Neural progenitor cell (in vitro differentiated cells): ENCODE data around the gene LSM10. TPM values are rescaled to one million over a fixed set of nuclear protein-coding genes. Genes with fewer than 3 reads are reported as not detected.

Experiments used
- DNase-seq: peaks from one replicate; pipeline ENCODE4 v3.0.0-alpha.2; 2016; ENCODE audit warnings: low spot score
- H2AFZ ChIP-seq: fragments of 200-600 bp; sonication (generic); replicated peaks from 2 replicates; pipeline ENCODE4 v1.6.1; 2016; ENCODE audit warnings: antibody characterized with exemption
- H3F3A ChIP-seq: fragments of 200-600 bp; sonication (generic); 2 replicates; pipeline ENCODE4 v1.6.1; 2016; ENCODE audit warnings: antibody characterized with exemption, low read depth
- H3K27ac ChIP-seq: fragments of 200-600 bp; sonication (generic); 2 replicates; pipeline ENCODE4 v1.5.1; 2016; ENCODE audit warnings: mild to moderate bottlenecking
- H3K27me3 ChIP-seq: fragments of 200-600 bp; sonication (generic); 2 replicates; pipeline ENCODE4 v1.6.1; 2016; ENCODE audit warnings: mild to moderate bottlenecking, moderate library complexity
- H3K36me3 ChIP-seq: fragments of 200-600 bp; sonication (generic); 2 replicates; pipeline ENCODE4 v1.5.1; 2016
- H3K4me1 ChIP-seq: fragments of 200-600 bp; sonication (generic); 2 replicates; pipeline ENCODE4 v1.6.1; 2016; ENCODE audit warnings: mixed run types
- H3K4me2 ChIP-seq: fragments of 200-600 bp; sonication (generic); 2 replicates; pipeline ENCODE4 v1.6.1; 2016
- H3K4me3 ChIP-seq: fragments of 200-600 bp; sonication (generic); 2 replicates; pipeline ENCODE4 v1.5.1; 2016
- H3K79me2 ChIP-seq: fragments of 200-600 bp; sonication (generic); 2 replicates; pipeline ENCODE4 v1.6.1; 2016; ENCODE audit warnings: low read depth
- H3K9ac ChIP-seq: fragments of 200-600 bp; sonication (generic); 2 replicates; pipeline ENCODE4 v1.6.1; 2016
- H3K9me3 ChIP-seq: fragments of 200-600 bp; sonication (generic); 2 replicates; pipeline ENCODE4 v1.5.1; 2016; ENCODE audit warnings: low read depth
- H4K20me1 ChIP-seq: fragments of 200-600 bp; sonication (generic); 2 replicates; pipeline ENCODE4 v1.6.1; 2016; ENCODE audit warnings: low read depth
- H3K27ac Mint-ChIP-seq: 3 replicates; pipeline ENCODE4 v1.8.0; 2021; ENCODE audit warnings: mixed read lengths
- H3K27me3 Mint-ChIP-seq: 2 replicates; pipeline ENCODE4 v1.8.0; 2022; ENCODE audit warnings: low read depth, mild to moderate bottlenecking, inconsistent platforms, moderate library complexity, mixed read lengths; ENCODE audit not compliant: insufficient read depth
- H3K36me3 Mint-ChIP-seq: 3 replicates; pipeline ENCODE4 v1.8.0; 2021; ENCODE audit warnings: mixed read lengths
- H3K4me1 Mint-ChIP-seq: 3 replicates; pipeline ENCODE4 v1.8.0; 2021; ENCODE audit warnings: mixed read lengths
- H3K4me3 Mint-ChIP-seq: 3 replicates; pipeline ENCODE4 v1.8.0; 2021; ENCODE audit warnings: mild to moderate bottlenecking, moderate library complexity, mixed read lengths
- H3K9me3 Mint-ChIP-seq: 3 replicates; pipeline ENCODE4 v1.8.0; 2020; ENCODE audit warnings: mixed read lengths
- EZH2 ChIP-seq: fragments of 200-600 bp; sonication (generic); IDR thresholded peaks from 2 replicates; pipeline ENCODE4 v1.6.1; 2017; ENCODE audit warnings: antibody characterized with exemption, mild to moderate bottlenecking, moderate library complexity
- EZH2phosphoT487 ChIP-seq: fragments of 200-600 bp; sonication (generic); IDR thresholded peaks from 2 replicates; pipeline ENCODE4 v1.6.1; 2017; ENCODE audit warnings: antibody characterized with exemption
- total RNA-seq: library from RNA; depleted of rRNA; stranded (reverse); fragments of >200 nt; gene quantifications from 2 replicates; pipeline ENCODE4 v1.2.3, GENCODE V29; 2015; ENCODE audit warnings: low replicate concordance
- TF ChIP-seq, protein P1 (sequence below): fragments of 200-600 bp; sonication (generic); IDR thresholded peaks from 2 replicates; pipeline ENCODE4 v1.5.1; 2017; ENCODE audit warnings: antibody characterized with exemption, mild to moderate bottlenecking

The LSM10 gene
- total RNA-seq, 1 donor from 2014 or later: 8.6 TPM

- no peak overlapping the region for H2AFZ ChIP-seq
- peaks cover 19% of the 10 kb centered on the region for H3K36me3 Mint-ChIP-seq
- no peak overlapping the region for H3K27ac ChIP-seq
- H3K27me3 Mint-ChIP-seq: peaks cover 3% of the 10 kb centered on the region
- H3K4me1 ChIP-seq: no peaks in the 10 kb centered on the region
- H3F3A ChIP-seq: no peaks in the 10 kb centered on the region
- no peaks in the 10 kb centered on the region for H3K4me1 Mint-ChIP-seq
- no peak overlapping the region for H3K4me2 ChIP-seq
- H3K79me2 ChIP-seq: no peaks in the 10 kb centered on the region
- no peak overlapping the region for H3K27ac Mint-ChIP-seq
- no peak overlapping the region for H3K4me3 ChIP-seq
- no peaks in the 10 kb centered on the region for H3K9me3 ChIP-seq
- H3K27me3 ChIP-seq: no peaks in the 10 kb centered on the region
- H3K9ac ChIP-seq: no peak overlapping the region
- TF ChIP-seq EZH2phosphoT487 (no peak), EZH2 (no peak)
- TF ChIP-seq, protein P1, sequence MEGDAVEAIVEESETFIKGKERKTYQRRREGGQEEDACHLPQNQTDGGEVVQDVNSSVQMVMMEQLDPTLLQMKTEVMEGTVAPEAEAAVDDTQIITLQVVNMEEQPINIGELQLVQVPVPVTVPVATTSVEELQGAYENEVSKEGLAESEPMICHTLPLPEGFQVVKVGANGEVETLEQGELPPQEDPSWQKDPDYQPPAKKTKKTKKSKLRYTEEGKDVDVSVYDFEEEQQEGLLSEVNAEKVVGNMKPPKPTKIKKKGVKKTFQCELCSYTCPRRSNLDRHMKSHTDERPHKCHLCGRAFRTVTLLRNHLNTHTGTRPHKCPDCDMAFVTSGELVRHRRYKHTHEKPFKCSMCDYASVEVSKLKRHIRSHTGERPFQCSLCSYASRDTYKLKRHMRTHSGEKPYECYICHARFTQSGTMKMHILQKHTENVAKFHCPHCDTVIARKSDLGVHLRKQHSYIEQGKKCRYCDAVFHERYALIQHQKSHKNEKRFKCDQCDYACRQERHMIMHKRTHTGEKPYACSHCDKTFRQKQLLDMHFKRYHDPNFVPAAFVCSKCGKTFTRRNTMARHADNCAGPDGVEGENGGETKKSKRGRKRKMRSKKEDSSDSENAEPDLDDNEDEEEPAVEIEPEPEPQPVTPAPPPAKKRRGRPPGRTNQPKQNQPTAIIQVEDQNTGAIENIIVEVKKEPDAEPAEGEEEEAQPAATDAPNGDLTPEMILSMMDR: no peak
- DNase-seq: no peak
- H3K9me3 Mint-ChIP-seq: no peaks in the 10 kb centered on the region
- no peak overlapping the region for H3K4me3 Mint-ChIP-seq
- no peaks in the 10 kb centered on the region for H4K20me1 ChIP-seq
- H3K36me3 ChIP-seq: no peaks in the 10 kb centered on the region
Measured at GRCh38 chr1:36433102-36433501, 35.4 kb upstream of the LSM10 start.

DNA sequence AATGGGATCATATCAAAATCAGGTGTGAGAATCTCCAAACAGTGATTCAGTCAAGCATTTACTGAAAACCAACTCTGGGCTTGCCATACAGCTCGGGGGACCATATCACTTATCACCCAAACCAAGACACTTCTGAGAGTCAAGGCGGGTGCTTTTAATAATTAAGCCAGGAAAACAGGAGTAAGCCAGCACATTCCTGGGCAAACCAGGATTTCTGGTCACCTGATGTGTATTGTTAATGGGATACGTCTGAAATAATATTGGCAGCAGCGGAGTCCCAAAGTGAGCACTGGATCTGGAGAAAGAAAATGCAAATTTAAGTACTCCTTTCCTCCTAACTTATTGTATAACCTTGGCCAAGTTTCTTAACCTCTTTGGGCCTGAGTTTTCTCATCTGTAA is 34.9 kb upstream of the LSM10 start:
- no peak overlapping the region for H3K4me3 Mint-ChIP-seq
- Histone ChIP-seq H4K20me1 (no peaks in the 10 kb centered on the region), H3K4me2 (no peak overlapping the region), H3K79me2 (no peaks in the 10 kb centered on the region), H3K27ac (no peak overlapping the region), H3K4me1 (no peaks in the 10 kb centered on the region), H3K9me3 (no peaks in the 10 kb centered on the region), H3K27me3 (no peaks in the 10 kb centered on the region), H3K36me3 (no peaks in the 10 kb centered on the region), H3K9ac (no peak overlapping the region), H2AFZ (no peak overlapping the region), H3K4me3 (no peak overlapping the region), H3F3A (no peaks in the 10 kb centered on the region)
- no peaks in the 10 kb centered on the region for H3K4me1 Mint-ChIP-seq
- H3K9me3 Mint-ChIP-seq: no peaks in the 10 kb centered on the region
- H3K27me3 Mint-ChIP-seq: peaks cover 3% of the 10 kb centered on the region
- no peak for DNase-seq
- no peak overlapping the region for H3K27ac Mint-ChIP-seq
- H3K36me3 Mint-ChIP-seq: peaks cover 19% of the 10 kb centered on the region
- no peak for TF ChIP-seq EZH2phosphoT487
- TF ChIP-seq, protein P1: no peak
- TF ChIP-seq EZH2: no peak

DNA sequence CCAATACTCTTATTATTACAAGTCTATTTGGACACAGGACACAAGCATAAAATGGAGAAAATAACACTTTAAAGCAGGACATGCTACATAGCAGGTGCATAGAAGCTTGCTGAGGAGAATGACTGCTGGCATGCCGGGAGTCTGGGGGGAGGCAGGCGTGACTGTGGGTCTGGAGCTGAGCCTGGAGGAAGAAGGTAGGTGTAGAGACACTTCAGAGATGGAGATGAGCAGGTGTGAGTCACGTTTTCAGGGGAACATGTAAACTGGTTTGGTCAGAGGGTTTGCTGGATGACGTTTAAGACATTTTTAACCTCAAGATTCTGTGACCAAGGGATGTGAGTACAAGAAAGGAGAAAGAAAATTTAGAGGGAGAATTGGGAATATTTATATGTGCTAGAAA is 28.1 kb upstream of the LSM10 start:
- no peaks in the 10 kb centered on the region for H3K9me3 Mint-ChIP-seq

More for the DNA sequence above, 28.1 kb upstream of the LSM10 start:
- no peak overlapping the region for H3K4me2 ChIP-seq
- no peak for DNase-seq
- Mint-ChIP-seq H3K27me3 (peaks cover 10% of the 10 kb centered on the region), H3K27ac (no peak overlapping the region), H3K4me1 (peaks cover 3% of the 10 kb centered on the region), H3K4me3 (no peak overlapping the region), H3K36me3 (peaks cover 3% of the 10 kb centered on the region)
- H3K36me3 ChIP-seq: no peaks in the 10 kb centered on the region
- H3K79me2 ChIP-seq: no peaks in the 10 kb centered on the region
- no peak overlapping the region for H2AFZ ChIP-seq
- no peaks in the 10 kb centered on the region for H4K20me1 ChIP-seq
- no peak overlapping the region for H3K9ac ChIP-seq
- TF ChIP-seq EZH2phosphoT487 (no peak), EZH2 (no peak)
- TF ChIP-seq, protein P1: no peak
- no peaks in the 10 kb centered on the region for H3K4me1 ChIP-seq
- no peak overlapping the region for H3K27ac ChIP-seq
- H3K4me3 ChIP-seq: no peak overlapping the region
- no peaks in the 10 kb centered on the region for H3K9me3 ChIP-seq
- H3K27me3 ChIP-seq: no peaks in the 10 kb centered on the region
- no peaks in the 10 kb centered on the region for H3F3A ChIP-seq
